HG03565 (cell line): Measurements from ENCODE around the gene TUBB4B.

Experiments used
- ATAC-seq: cut with Tn5 transposase; IDR thresholded peaks from one replicate; pipeline ENCODE4 v1.9.1; 2021; ENCODE audit warnings: mild to moderate bottlenecking, moderate library complexity; ENCODE audit not compliant: unreplicated experiment

Gene TUBB4B

DNA sequence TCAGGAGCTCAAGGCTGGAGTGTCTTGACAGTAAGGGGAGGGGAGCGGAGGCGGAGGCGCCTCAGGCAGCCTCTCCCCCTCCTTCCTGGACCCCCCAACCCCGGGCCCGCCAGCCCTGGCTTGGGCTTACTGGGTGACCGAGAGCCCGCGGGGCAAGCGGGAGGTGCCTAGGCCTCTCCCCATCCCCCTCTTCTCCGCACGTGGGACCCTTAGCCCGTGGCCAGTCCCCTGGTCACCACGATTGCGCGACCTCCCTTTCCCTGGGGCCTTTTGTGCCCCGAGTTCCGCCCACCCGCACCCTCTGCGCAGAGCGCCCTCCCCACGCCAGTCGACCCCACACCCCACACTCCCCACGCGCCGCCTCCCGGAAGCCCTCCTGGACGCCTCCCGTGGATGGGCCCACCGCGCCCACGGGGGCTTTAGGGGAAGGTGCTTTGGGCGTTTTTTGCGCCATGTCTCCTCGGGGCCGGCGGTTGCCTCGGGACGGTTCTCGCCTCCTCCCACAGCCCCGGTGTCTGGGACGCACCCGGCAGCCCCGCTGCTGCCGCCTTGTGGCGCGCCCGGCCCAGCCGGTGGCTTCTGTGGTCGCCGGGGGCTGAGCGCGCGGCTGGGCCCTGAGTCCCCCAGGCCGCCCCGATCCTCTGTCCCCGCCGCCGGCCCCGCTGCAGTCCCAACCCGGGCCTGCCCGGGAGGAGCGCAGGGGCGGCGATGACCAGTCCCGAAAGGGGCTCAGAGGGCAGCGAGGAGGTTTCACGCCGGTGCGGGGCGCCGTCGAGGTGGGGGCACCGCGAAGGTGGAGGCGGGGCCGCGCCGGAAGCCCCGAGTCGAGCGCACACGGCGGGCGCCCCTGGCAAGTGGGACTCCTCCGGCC is 39.6 kb downstream of the TUBB4B start:
- no peak for ATAC-seq

GRCh38 chr9:137281345-137282116 is 40.4 kb downstream of the TUBB4B start:
- no peak for ATAC-seq

- no peak for ATAC-seq
Measured at GRCh38 chr9:137286975-137287383, 45.9 kb downstream of the TUBB4B start.

- no peak for ATAC-seq
Measured at GRCh38 chr9:137293094-137293481, 52.0 kb downstream of the TUBB4B start.
